Endothelial cell of umbilical vein (primary cell): ENCODE measurements around the gene SHROOM4. TPM values are rescaled to one million over a fixed set of nuclear protein-coding genes. Genes with fewer than 3 reads are reported as not detected.

Source experiments
- BruUV-seq: library from RNA; stranded (reverse); fragments of 400-500 nt; replicated peaks from 2 replicates; lab custom pipeline; 2021; lab: Mats Ljungman, UMichigan
- CTCF ChIA-PET: fragments of 300-600, 350-600 bp; sonication (Branson Sonifier 250); formaldehyde crosslinking; loops from one replicate; lab custom pipeline; 2021; ENCODE audit warnings: antibody characterized with exemption, inconsistent platforms; lab: Charles Lee
- POLR2A ChIA-PET: fragments of 300-600, 350-600 bp; sonication (Branson Sonifier 250); formaldehyde crosslinking; loops from one replicate; lab custom pipeline; 2021; ENCODE audit warnings: antibody characterized with exemption, inconsistent platforms; lab: Charles Lee
- DNase-seq: peaks from one replicate; pipeline ENCODE4 v3.0.0-alpha.2; 2011; ENCODE audit warnings: low read depth, low spot score
- FAIRE-seq: peaks from 2 replicates; lab custom pipeline; 2011; peaks lifted over from hg19 to GRCh38; lab: Jason Lieb, UNC
- H2AFZ ChIP-seq: 2 replicates; pipeline ENCODE4 v1.6.0; 2012; ENCODE audit warnings: low read depth, low read length, control low read depth, inconsistent platforms
- H3K27ac ChIP-seq: 2 replicates; pipeline ENCODE4 v1.5.1; 2011; ENCODE audit warnings: low read depth, mild to moderate bottlenecking, control low read depth, low read length, moderate library complexity; ENCODE audit not compliant: insufficient read depth
- H3K27me3 ChIP-seq, 2 experiments: 2 replicates each; pipeline versions ENCODE4 v1.6.0 to v1.6.1; 2011; ENCODE audit warnings: low read length in 2 of 2, mixed read lengths in 1 of 2; ENCODE audit not compliant: control insufficient read depth in 2 of 2, insufficient read depth in 2 of 2
- H3K36me3 ChIP-seq, 2 experiments: 2 replicates in 1 of 2; 3 replicates in 1 of 2; pipeline ENCODE4 v1.5.1; 2011; ENCODE audit warnings: low read length in 2 of 2, mild to moderate bottlenecking in 1 of 2, moderate library complexity in 1 of 2; ENCODE audit not compliant: control insufficient read depth in 2 of 2, insufficient read depth in 2 of 2; ENCODE audit errors: extremely low read depth in 1 of 2
- H3K4me1 ChIP-seq: 3 replicates; pipeline ENCODE4 v1.5.1; 2011; ENCODE audit warnings: mild to moderate bottlenecking, low read length; ENCODE audit not compliant: control insufficient read depth, insufficient read depth; ENCODE audit errors: extremely low read depth
- H3K4me2 ChIP-seq: 2 replicates; pipeline ENCODE4 v1.6.1; 2011; ENCODE audit warnings: low read length, control low read depth, mixed read lengths; ENCODE audit not compliant: insufficient read depth
- H3K4me3 ChIP-seq, 3 experiments: fragments of 200-600 bp in 1 of 3; sonication (generic), shearing (Covaris generic) in 1 of 3; replicated peaks in 1 of 3; 2 replicates each; pipeline ENCODE4 v1.5.1; 2011 to 2016; ENCODE audit warnings: control low read depth in 3 of 3, low read length in 3 of 3, mild to moderate bottlenecking in 2 of 3, inconsistent platforms in 1 of 3, low read depth in 1 of 3, moderate library complexity in 1 of 3; ENCODE audit not compliant: insufficient read depth in 1 of 3
- H3K79me2 ChIP-seq: 2 replicates; pipeline ENCODE4 v1.6.0; 2012; ENCODE audit warnings: low read length, inconsistent platforms; ENCODE audit not compliant: control insufficient read depth, insufficient read depth
- H3K9ac ChIP-seq: replicated peaks from 2 replicates; pipeline ENCODE3; 2011; ENCODE audit warnings: low read length, control low read depth; ENCODE audit not compliant: insufficient read depth; ENCODE audit errors: extremely low read depth
- H3K9me1 ChIP-seq: replicated peaks from 3 replicates; pipeline ENCODE4 v1.6.0; 2011; ENCODE audit warnings: mild to moderate bottlenecking, low read length; ENCODE audit not compliant: control insufficient read depth, insufficient read depth; ENCODE audit errors: extremely low read depth
- H3K9me3 ChIP-seq: replicated peaks from 2 replicates; pipeline ENCODE4 v1.5.1; 2012; ENCODE audit warnings: low read length, inconsistent platforms; ENCODE audit not compliant: control insufficient read depth, insufficient read depth
- H4K20me1 ChIP-seq: replicated peaks from 2 replicates; pipeline ENCODE3; 2011; ENCODE audit warnings: mild to moderate bottlenecking, low read length; ENCODE audit not compliant: control insufficient read depth, insufficient read depth; ENCODE audit errors: extremely low read depth
- FOS ChIP-seq: IDR thresholded peaks from 2 replicates; pipeline ENCODE4 v1.6.1; 2011; ENCODE audit warnings: mild to moderate bottlenecking, low read length, moderate library complexity, borderline replicate concordance; ENCODE audit not compliant: insufficient read depth
- JUN ChIP-seq: IDR thresholded peaks from 2 replicates; pipeline ENCODE4 v1.6.1; 2011; ENCODE audit warnings: borderline replicate concordance, low read depth; ENCODE audit not compliant: insufficient read length, insufficient read depth
- MAX ChIP-seq: IDR thresholded peaks from 2 replicates; pipeline ENCODE4 v1.6.1; 2011; ENCODE audit not compliant: insufficient read depth, insufficient read length
- POLR2AphosphoS5 ChIP-seq: IDR thresholded peaks from 2 replicates; pipeline ENCODE4 v1.6.1; 2012; ENCODE audit warnings: low read depth, mild to moderate bottlenecking, control low read depth, low read length, moderate library complexity; ENCODE audit not compliant: insufficient read depth
- dilution Hi-C: fragments of 300-500 bp; cut with MboI; formaldehyde crosslinking; loops from one replicate; pipeline ENCODE4 v1.15.0; 2019; ENCODE audit warnings: low sequenced_read_pairs; ENCODE audit not compliant: extremely low pct_ligation_motif_present
- intact Hi-C: fragments of 100-400 bp; cut with micrococcal nuclease; formaldehyde crosslinking; loops from one replicate; pipeline ENCODE4 v1.10.0; 2022
- polyA plus RNA-seq, 4 experiments: library from polyadenylated mRNA; depleted of rRNA in 3 of 4; stranded (reverse) in 3 of 4; unstranded in 1 of 4; fragments of >200 nt; gene quantifications; 2 replicates each; pipeline versions ENCODE4 v1.2.1 to v1.2.3, GENCODE V29; 2011 to 2012; ENCODE audit warnings: missing spikeins in 1 of 4
- total RNA-seq: library from RNA; stranded (reverse); gene quantifications from 2 replicates; pipeline ENCODE4 v1.2.3, GENCODE V29; 2021
- TF ChIP-seq, protein P1 (sequence below), 2 donors: IDR thresholded peaks; 1 replicate in 1 of 2; 2 replicates in 1 of 2; pipeline ENCODE4 v1.5.1; 2011; ENCODE audit warnings: low read length in 2 of 2, mild to moderate bottlenecking in 2 of 2, moderate library complexity in 2 of 2, control low read depth in 1 of 2, inconsistent platforms in 1 of 2, low read depth in 1 of 2; ENCODE audit not compliant: insufficient read depth in 1 of 2; ENCODE audit errors: extremely low read depth in 1 of 2

SHROOM4 gene
- total and polyA plus RNA-seq, 2 donors (not counting 3 experiments of a cell fraction or from before 2014, with no cell fraction given), result 29.7 to 57.5 TPM

DNA sequence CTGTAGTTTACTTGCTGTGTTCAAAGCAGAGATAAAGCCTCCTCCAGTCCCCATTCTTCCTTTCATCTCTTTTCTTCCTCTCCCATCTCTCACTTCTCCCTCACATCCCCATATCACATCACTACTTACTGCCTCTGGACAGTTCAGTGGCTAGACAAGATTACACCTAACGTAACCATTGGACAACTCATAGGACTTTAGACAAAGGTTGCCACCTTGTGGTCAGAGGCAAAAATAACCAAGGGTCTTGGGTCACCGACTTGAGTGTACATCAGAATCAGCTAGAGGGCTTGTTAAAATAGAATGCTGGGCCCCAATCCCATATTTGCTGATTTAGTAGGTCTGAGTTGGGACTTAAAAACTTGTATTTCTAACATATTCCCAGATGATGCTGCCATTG lies 234.0 kb downstream of the SHROOM4 start:
- no peak overlapping the region for H2AFZ ChIP-seq
- no peak overlapping the region for H3K4me2 ChIP-seq
- no peaks in the 10 kb centered on the region for H3K4me1 ChIP-seq
- peak; percentile 73 for FAIRE-seq
- H3K36me3 ChIP-seq, result no peaks in the 10 kb centered on the region
- no peaks in the 10 kb centered on the region for H3K79me2 ChIP-seq
- no peaks in the 10 kb centered on the region for H3K9me3 ChIP-seq
- TF ChIP-seq POLR2AphosphoS5, result no peak
- TF ChIP-seq, protein P1, sequence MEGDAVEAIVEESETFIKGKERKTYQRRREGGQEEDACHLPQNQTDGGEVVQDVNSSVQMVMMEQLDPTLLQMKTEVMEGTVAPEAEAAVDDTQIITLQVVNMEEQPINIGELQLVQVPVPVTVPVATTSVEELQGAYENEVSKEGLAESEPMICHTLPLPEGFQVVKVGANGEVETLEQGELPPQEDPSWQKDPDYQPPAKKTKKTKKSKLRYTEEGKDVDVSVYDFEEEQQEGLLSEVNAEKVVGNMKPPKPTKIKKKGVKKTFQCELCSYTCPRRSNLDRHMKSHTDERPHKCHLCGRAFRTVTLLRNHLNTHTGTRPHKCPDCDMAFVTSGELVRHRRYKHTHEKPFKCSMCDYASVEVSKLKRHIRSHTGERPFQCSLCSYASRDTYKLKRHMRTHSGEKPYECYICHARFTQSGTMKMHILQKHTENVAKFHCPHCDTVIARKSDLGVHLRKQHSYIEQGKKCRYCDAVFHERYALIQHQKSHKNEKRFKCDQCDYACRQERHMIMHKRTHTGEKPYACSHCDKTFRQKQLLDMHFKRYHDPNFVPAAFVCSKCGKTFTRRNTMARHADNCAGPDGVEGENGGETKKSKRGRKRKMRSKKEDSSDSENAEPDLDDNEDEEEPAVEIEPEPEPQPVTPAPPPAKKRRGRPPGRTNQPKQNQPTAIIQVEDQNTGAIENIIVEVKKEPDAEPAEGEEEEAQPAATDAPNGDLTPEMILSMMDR (IDR thresholded peaks at IDR 0.05; ENCODE audit: extremely low read depth in 1 of 2, insufficient read depth in 1 of 2, low read depth in 1 of 2, low read length in 2 of 2), result peak; percentile 34 to 35
- TF ChIP-seq FOS, result no peak
- no peak for TF ChIP-seq JUN
- TF ChIP-seq MAX, result no peak
- peak; percentile 49 for DNase-seq
- no TSS peak for BruUV-seq
- ChIA-PET CTCF (interaction anchor here (0.6 to 4.1 kb wide), 12 partner anchors 10 to 696 kb away, joined by 3 to 25 read pairs (median 4); no protein-coding TSS in a partner anchor), POLR2A (no interaction called here)
- no peaks in the 10 kb centered on the region for H4K20me1 ChIP-seq
- dilution Hi-C loops, result no loop called here
- H3K27ac ChIP-seq, result no peak overlapping the region
- intact Hi-C loops, result loop anchor here (1.0 to 5.0 kb wide), 4 partner anchors 342 to 698 kb away; no protein-coding TSS in a partner anchor
- H3K9ac ChIP-seq, result no peak overlapping the region
- no peak overlapping the region for H3K4me3 ChIP-seq
- H3K27me3 ChIP-seq, result no peaks in the 10 kb centered on the region
- no peaks in the 10 kb centered on the region for H3K9me1 ChIP-seq
